HG02763 (cell line): ENCODE results near the gene FRA10AC1.

ENCODE experiments used
- ATAC-seq: cut with Tn5 transposase; IDR thresholded peaks from one replicate; pipeline ENCODE4 v1.9.1; 2021; ENCODE audit warnings: mild to moderate bottlenecking, moderate library complexity; ENCODE audit not compliant: unreplicated experiment

Gene FRA10AC1

GRCh38 chr10:93702210-93703001 is at the start of gene FRA10AC1:
TSS of gene FRA10AC1 (minus strand) at chr10:93702592. CDS start at chr10:93700106, 2,486 bp downstream.
- peak; percentile 90 for ATAC-seq

DNA sequence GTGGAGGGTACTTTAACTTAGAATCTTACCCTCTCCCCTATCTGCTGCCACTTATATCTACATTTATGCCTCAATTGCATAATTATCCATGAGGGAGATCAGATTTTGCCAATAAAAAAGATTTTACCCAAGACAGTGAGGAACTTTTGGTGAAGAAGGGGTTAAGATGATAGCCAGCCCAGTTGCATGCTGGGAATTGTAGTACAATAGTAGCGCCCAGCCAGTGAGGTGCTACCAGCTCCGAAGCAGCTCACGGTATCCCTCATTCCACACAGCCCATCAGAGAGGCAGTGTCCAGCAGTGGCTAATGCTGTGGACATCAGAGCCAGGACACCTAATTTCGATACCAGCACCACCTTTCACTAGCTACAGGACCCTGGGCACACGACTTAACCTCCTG is 49.4 kb upstream of the FRA10AC1 start:
- ATAC-seq = no peak

- ATAC-seq = no peak
These were observed 48.7 kb upstream of the FRA10AC1 start for GRCh38 chr10:93751124-93751523.

GRCh38 chr10:93749218-93749799 is 46.9 kb upstream of the FRA10AC1 start:
- no peak for ATAC-seq

GRCh38 chr10:93746844-93747284 is 44.5 kb upstream of the FRA10AC1 start:
- no peak for ATAC-seq

DNA sequence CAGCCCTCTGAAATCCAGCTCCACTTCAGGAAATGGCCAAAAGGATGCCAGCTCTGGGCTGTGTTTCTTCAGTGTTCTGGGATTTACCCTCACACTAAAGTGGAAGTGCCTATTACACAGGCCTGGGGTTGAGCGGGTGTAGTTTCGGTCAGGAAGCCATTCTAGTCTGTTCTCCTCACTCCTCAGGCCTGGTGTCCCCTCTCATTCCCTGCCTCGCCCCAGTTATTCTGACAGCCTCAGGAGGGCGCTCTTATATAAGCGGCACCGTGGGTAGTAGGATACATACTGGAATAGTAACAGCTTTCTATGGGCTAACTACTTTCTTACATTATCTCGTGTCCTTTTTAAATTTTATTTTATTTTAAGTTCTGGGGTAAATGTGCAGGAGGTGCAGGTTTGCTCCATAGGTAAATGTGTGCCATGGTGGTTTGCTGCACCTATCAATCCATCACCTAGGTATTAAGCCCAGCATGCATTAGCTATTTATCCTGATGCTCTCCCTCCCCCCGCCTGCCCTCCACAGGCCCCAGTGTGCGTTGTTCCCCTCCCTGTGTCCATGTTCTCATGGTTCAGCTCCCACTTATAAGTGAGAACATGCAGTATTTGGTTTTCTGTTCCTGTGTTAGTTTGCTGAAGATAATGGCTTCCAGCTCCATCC is 43.1 kb upstream of the FRA10AC1 start:
- no peak for ATAC-seq

DNA sequence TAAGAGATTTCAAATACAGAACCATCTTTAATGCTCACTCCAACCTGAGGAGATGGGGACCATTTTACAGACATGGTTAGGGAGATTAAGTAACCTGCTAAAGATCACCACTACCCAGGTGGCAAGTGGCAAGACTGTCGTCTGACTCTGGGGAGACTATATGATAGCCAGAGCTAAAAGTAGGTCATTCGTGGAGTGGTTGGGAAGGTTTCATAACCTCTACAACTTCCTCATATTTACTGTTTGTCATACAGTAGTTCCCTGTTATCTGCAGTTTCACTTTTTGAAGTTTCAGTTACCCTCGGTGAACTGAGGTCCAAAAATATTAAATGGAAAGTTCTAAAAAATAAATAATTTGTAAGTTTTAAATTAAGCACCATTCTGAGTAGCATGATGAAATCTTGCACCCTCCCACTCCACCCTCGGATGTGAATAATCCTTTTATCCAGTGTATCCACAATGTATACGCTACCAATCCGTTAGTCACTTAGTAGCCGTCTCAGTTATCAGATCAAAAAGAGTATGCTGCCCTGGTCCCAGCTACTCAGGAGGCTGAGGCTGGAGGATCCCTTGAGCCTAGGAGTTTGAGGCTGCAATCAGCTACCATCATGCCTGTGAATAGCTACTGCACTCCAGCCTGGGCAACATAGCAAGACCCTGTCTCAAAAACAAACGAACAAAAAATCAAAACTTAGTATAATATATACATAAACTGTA is 40.4 kb upstream of the FRA10AC1 start:
- ATAC-seq = peak; percentile 73

DNA sequence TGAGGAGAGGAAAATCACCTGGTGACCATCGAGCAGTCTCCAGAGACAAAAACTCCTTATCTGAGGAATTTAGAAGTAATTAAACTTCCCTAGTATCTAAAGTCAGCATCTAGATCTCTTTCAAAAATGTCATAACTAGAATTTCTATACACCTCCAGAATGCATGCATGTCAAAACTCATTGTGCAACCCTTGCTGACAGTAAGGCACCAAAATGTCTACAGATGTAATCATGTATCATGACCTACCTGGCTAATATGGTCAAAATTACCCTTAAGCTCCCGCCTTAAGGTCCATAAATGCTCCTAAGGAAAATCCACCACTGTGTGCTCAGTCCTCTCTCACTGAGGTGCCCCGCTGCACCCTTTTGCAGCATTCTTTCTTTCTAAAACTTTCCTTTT is 39.0 kb upstream of the FRA10AC1 start:
- no peak for ATAC-seq

DNA sequence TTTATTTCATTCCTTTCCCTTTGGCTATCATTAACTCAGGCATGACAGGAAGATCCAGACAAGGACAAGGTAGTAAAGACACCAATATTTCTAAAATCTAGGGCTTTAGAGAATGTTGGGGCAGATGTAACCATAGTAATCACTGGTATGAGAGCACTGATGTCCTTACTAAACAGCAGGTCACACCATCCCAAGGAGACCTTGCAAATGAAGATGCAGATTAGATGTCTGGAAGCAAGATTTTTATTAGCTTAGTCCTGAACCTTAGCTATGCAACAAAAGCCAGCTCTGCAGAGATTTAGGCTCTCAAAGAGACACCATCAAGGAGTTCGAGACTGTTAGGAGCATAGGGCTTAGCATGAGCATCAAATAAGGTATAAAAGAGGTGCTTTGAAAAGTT is 23.6 kb upstream of the FRA10AC1 start:
- ATAC-seq = no peak

GRCh38 chr10:93723153-93723552 is 20.8 kb upstream of the FRA10AC1 start:
- ATAC-seq = no peak

DNA sequence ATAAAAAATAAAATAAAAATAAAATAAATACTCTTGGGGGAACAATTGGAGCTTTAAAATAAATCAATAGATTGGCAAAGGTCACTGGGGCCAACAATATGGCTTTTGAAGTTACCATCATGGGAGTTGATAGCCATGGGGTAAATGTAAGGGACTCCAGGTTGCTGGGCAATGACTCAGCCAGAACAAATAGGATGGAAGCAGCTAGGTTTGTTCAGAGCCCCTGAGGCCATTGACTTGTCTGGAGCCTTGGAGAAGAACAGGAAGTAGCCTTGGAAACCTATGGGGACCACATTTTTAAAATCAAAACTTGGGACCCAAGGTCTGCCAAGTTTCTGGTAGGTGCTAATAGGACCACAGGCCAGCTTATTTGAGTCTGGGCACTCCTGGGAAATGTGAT is 20.2 kb upstream of the FRA10AC1 start:
- ATAC-seq = no peak

DNA sequence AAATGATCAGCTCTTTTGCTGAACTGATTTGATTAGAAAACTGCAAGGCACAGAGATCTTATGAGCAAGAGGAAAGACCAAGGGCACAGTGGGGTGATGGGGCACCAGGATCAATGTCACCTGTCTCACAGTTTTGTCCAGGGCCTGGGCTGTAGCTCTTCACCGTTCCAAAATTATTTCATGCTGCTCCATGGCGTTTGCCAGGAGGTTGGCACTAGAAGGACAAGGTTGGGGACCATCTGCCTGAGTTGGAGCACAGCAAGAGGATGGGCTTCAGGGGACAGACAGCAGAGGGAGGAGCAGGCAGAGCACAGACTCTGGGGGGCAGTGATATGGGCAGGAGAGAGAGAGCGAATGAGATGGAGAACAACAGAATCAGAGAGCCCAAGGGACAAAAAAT is 17.5 kb upstream of the FRA10AC1 start:
- no peak for ATAC-seq

GRCh38 chr10:93718937-93719725 is 16.7 kb upstream of the FRA10AC1 start:
- ATAC-seq = no peak

- no peak for ATAC-seq
These were observed 14.4 kb upstream of the FRA10AC1 start for GRCh38 chr10:93716766-93717165.

GRCh38 chr10:93715345-93715744 is 13.0 kb upstream of the FRA10AC1 start:
- ATAC-seq = peak; percentile 83

GRCh38 chr10:93712593-93712992 is 10.2 kb upstream of the FRA10AC1 start:
- ATAC-seq = no peak

- no peak for ATAC-seq
These were observed 9.5 kb upstream of the FRA10AC1 start for GRCh38 chr10:93711891-93712290.

DNA sequence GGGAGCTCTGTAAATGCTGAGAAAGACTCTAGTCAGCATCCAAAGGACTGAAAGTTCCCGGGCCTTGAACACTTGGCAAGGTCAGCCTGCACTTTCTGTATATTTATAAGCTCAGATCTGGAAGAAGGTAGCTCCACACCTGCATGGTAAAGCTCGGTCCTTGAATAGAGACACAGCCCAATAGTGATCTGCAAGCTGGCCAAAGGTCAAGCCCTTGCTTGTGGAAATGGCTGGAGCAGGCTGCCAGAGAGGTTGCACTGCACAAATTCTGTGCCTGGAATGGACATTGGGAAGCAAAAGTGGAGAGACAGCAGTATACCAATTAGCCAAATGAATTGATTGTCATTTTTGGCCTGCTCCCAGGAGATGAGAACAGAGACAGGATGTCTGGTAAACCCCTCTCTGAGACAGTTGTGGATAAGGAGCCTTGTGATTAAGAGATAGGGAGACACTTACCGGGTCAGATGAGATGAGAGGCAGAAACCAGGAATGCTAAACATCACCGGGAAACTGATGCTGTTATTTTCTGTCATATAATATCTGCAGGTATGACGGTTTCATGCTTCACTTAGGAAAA is 8.0 kb upstream of the FRA10AC1 start:
- ATAC-seq = no peak

DNA sequence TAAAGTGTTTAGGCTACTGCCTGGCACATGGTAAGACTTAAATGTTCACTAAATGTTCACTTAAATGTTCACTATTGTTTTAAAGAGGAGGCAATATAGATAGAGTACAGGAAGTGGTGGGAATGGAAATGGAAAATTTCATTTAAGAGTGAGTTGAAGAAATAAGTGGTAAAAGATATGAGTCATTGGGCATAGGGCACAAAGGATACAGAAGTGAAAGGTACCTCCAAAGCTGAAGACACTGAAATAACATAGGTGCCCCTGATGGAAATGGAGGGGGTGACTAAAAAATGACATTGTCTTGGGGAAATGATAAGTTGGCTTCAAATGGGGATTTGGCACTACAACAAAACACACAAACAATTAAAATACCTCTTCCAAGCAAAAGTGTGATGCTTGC is 5.2 kb upstream of the FRA10AC1 start:
- ATAC-seq = no peak

- no peak for ATAC-seq
These were observed 2.1 kb upstream of the FRA10AC1 start for GRCh38 chr10:93704451-93704850.
